CD8-positive, alpha-beta memory T cell (primary cell): ENCODE results near the gene LRRTM4. TPM values are rescaled to one million over a fixed set of nuclear protein-coding genes. Genes with fewer than 3 reads are reported as not detected.
A peak's percentile ranks its signal among the peaks of the same experiment; 100 is the strongest.

ENCODE experiments used
- CTCF ChIA-PET: fragments of 350-600 bp; sonication (Branson Sonifier 250); formaldehyde crosslinking; loops from one replicate; lab custom pipeline; 2021; ENCODE audit warnings: antibody characterized with exemption; lab: Charles Lee
- POLR2A ChIA-PET: fragments of 350-600 bp; sonication (Branson Sonifier 250); formaldehyde crosslinking; loops from one replicate; lab custom pipeline; 2021; ENCODE audit warnings: antibody characterized with exemption; lab: Charles Lee
- DNase-seq, 5 donors: peaks; one replicate each; pipeline versions ENCODE4 v3.0.0 to v3.0.0-alpha.2; 2020 to 2022; ENCODE audit warnings: mixed read lengths in 1 of 5
- H3K27ac ChIP-seq: one replicate; pipeline ENCODE4 v1.7.0; 2013; ENCODE audit warnings: low read depth, mild to moderate bottlenecking, low read length, moderate library complexity
- H3K27me3 ChIP-seq: 2 replicates; pipeline ENCODE4 v1.7.0; 2013; ENCODE audit warnings: low read length, mild to moderate bottlenecking; ENCODE audit not compliant: insufficient read depth, poor library complexity, severe bottlenecking
- H3K36me3 ChIP-seq: 2 replicates; pipeline ENCODE4 v1.7.0; 2013; ENCODE audit warnings: mild to moderate bottlenecking, low read length, moderate library complexity; ENCODE audit not compliant: insufficient read depth
- H3K4me1 ChIP-seq: 2 replicates; pipeline ENCODE4 v1.7.0; 2013; ENCODE audit warnings: mild to moderate bottlenecking, low read length, moderate library complexity; ENCODE audit not compliant: insufficient read depth
- H3K4me3 ChIP-seq: 2 replicates; pipeline ENCODE4 v1.7.0; 2013; ENCODE audit warnings: mild to moderate bottlenecking, low read length
- H3K9me3 ChIP-seq: 2 replicates; pipeline ENCODE4 v1.7.0; 2013; ENCODE audit warnings: mild to moderate bottlenecking, low read length
- H3K27ac Mint-ChIP-seq, 8 donors: one replicate each; pipeline ENCODE4 v1.8.0; 2020 to 2021; ENCODE audit warnings: mixed read lengths in 8 of 8, mild to moderate bottlenecking in 6 of 8, inconsistent platforms in 3 of 8, moderate library complexity in 3 of 8
- H3K27me3 Mint-ChIP-seq, 2 donors: one replicate each; pipeline ENCODE4 v1.8.0; 2020 to 2021; ENCODE audit warnings: mixed read lengths in 2 of 2, mild to moderate bottlenecking in 1 of 2, moderate library complexity in 1 of 2
- H3K36me3 Mint-ChIP-seq, 3 donors: one replicate each; pipeline ENCODE4 v1.8.0; 2020 to 2021; ENCODE audit warnings: mixed read lengths in 3 of 3, inconsistent platforms in 1 of 3, mild to moderate bottlenecking in 1 of 3
- H3K4me1 Mint-ChIP-seq, 3 donors: one replicate each; pipeline ENCODE4 v1.8.0; 2020 to 2021; ENCODE audit warnings: mixed read lengths in 3 of 3, inconsistent platforms in 1 of 3, mild to moderate bottlenecking in 1 of 3
- H3K4me3 Mint-ChIP-seq, 7 donors: one replicate each; pipeline ENCODE4 v1.8.0; 2020 to 2021; ENCODE audit warnings: mixed read lengths in 7 of 7, mild to moderate bottlenecking in 6 of 7, moderate library complexity in 4 of 7, inconsistent platforms in 2 of 7
- H3K9me3 Mint-ChIP-seq, 5 donors: one replicate each; pipeline ENCODE4 v1.8.0; 2020 to 2022; ENCODE audit warnings: mixed read lengths in 5 of 5, mild to moderate bottlenecking in 3 of 5, moderate library complexity in 2 of 5, inconsistent platforms in 1 of 5
- polyA plus RNA-seq: library from polyadenylated mRNA; unstranded; fragments of 300-500 nt; fragmentation: Illumina TruSeq; gene quantifications from one replicate; pipeline ENCODE4 v1.2.3, GENCODE V29; 2021
- total RNA-seq, 2 experiments: library from RNA; stranded (reverse); gene quantifications; one replicate each; pipeline ENCODE4 v1.2.3, GENCODE V29; 2021

The LRRTM4 gene
- total and polyA plus RNA-seq, 3 experiments from 2014 or later: not detected

GRCh38 chr2:76985387-76986136 lies 536.6 kb downstream of the LRRTM4 start:
- CTCF ChIA-PET: no interaction called here
- no peak overlapping the region for H3K4me3 Mint-ChIP-seq
- no peaks in the 10 kb centered on the region for H3K36me3 ChIP-seq
- H3K4me1 Mint-ChIP-seq: no peaks in the 10 kb centered on the region
- no peak overlapping the region for H3K4me3 ChIP-seq
- H3K4me1 ChIP-seq: no peaks in the 10 kb centered on the region
- H3K36me3 Mint-ChIP-seq: no peaks in the 10 kb centered on the region
- peaks cover under 1 to 37% (median 12%) of the 10 kb centered on the region in 5 donors for H3K9me3 Mint-ChIP-seq
- no peaks in the 10 kb centered on the region for H3K27me3 Mint-ChIP-seq
- H3K27me3 ChIP-seq: no peaks in the 10 kb centered on the region
- DNase-seq: no peak
- H3K27ac Mint-ChIP-seq: no peak overlapping the region
- H3K9me3 ChIP-seq: no peaks in the 10 kb centered on the region
- POLR2A ChIA-PET: no interaction called here
- no peak overlapping the region for H3K27ac ChIP-seq

- POLR2A ChIA-PET: no interaction called here
- CTCF ChIA-PET: no interaction called here
- peak overlapping the region in 1 of 8 donors; percentile 59 for H3K27ac Mint-ChIP-seq
- H3K4me1 ChIP-seq: no peaks in the 10 kb centered on the region
- no peaks in the 10 kb centered on the region for H3K36me3 Mint-ChIP-seq
- no peaks in the 10 kb centered on the region for H3K27me3 ChIP-seq
- H3K9me3 ChIP-seq: no peaks in the 10 kb centered on the region
- no peaks in the 10 kb centered on the region for H3K27me3 Mint-ChIP-seq
- no peak overlapping the region for H3K27ac ChIP-seq
- no peaks in the 10 kb centered on the region for H3K4me1 Mint-ChIP-seq
- no peak overlapping the region for H3K4me3 ChIP-seq
- no peak for DNase-seq
- peaks cover 3 to 34% (median 14%) of the 10 kb centered on the region in 5 donors for H3K9me3 Mint-ChIP-seq
- H3K36me3 ChIP-seq: no peaks in the 10 kb centered on the region
- no peak overlapping the region for H3K4me3 Mint-ChIP-seq
These were observed 537.8 kb downstream of the LRRTM4 start for GRCh38 chr2:76984359-76984758.

- no peak for DNase-seq
- CTCF ChIA-PET: no interaction called here
- Mint-ChIP-seq H3K9me3 (peaks cover 3 to 38% (median 15%) of the 10 kb centered on the region in 5 donors), H3K4me3 (no peak overlapping the region), H3K27me3 (no peaks in the 10 kb centered on the region), H3K4me1 (no peaks in the 10 kb centered on the region), H3K36me3 (no peaks in the 10 kb centered on the region), H3K27ac (no peak overlapping the region)
- Histone ChIP-seq H3K36me3 (no peaks in the 10 kb centered on the region), H3K27me3 (no peaks in the 10 kb centered on the region), H3K9me3 (no peaks in the 10 kb centered on the region), H3K27ac (no peak overlapping the region), H3K4me1 (no peaks in the 10 kb centered on the region), H3K4me3 (no peak overlapping the region)
- POLR2A ChIA-PET: no interaction called here
These were observed 541.9 kb downstream of the LRRTM4 start for GRCh38 chr2:76980067-76980787.

GRCh38 chr2:76977846-76978727 lies 544.1 kb downstream of the LRRTM4 start:
- Histone ChIP-seq H3K36me3 (no peaks in the 10 kb centered on the region), H3K4me3 (no peak overlapping the region), H3K27ac (no peak overlapping the region), H3K27me3 (no peaks in the 10 kb centered on the region), H3K9me3 (no peaks in the 10 kb centered on the region), H3K4me1 (no peaks in the 10 kb centered on the region)
- Mint-ChIP-seq H3K27me3 (no peaks in the 10 kb centered on the region), H3K9me3 (peaks cover 3 to 32% (median 10%) of the 10 kb centered on the region in 5 donors), H3K4me1 (no peaks in the 10 kb centered on the region), H3K36me3 (no peaks in the 10 kb centered on the region), H3K4me3 (no peak overlapping the region), H3K27ac (no peak overlapping the region)
- ChIA-PET CTCF (interaction anchor here (1.3 kb wide), 1 partner anchor 10 kb away, joined by 3 read pairs; no protein-coding TSS in a partner anchor), POLR2A (no interaction called here)
- no peak for DNase-seq

GRCh38 chr2:76975752-76976151 lies 546.4 kb downstream of the LRRTM4 start:
- no peaks in the 10 kb centered on the region for H3K4me1 ChIP-seq
- H3K27me3 Mint-ChIP-seq: no peaks in the 10 kb centered on the region
- no peak overlapping the region for H3K4me3 Mint-ChIP-seq
- H3K36me3 ChIP-seq: no peaks in the 10 kb centered on the region
- POLR2A ChIA-PET: no interaction called here
- H3K36me3 Mint-ChIP-seq: no peaks in the 10 kb centered on the region
- H3K9me3 Mint-ChIP-seq: peaks cover 4 to 25% (median 7%) of the 10 kb centered on the region in 5 donors
- CTCF ChIA-PET: no interaction called here
- no peaks in the 10 kb centered on the region for H3K4me1 Mint-ChIP-seq
- no peaks in the 10 kb centered on the region for H3K27me3 ChIP-seq
- no peaks in the 10 kb centered on the region for H3K9me3 ChIP-seq
- no peak overlapping the region for H3K4me3 ChIP-seq
- no peak for DNase-seq
- no peak overlapping the region for H3K27ac Mint-ChIP-seq
- no peak overlapping the region for H3K27ac ChIP-seq

- Mint-ChIP-seq H3K4me1 (no peaks in the 10 kb centered on the region), H3K27me3 (no peaks in the 10 kb centered on the region), H3K9me3 (peaks cover 5 to 29% (median 9%) of the 10 kb centered on the region in 5 donors), H3K36me3 (no peaks in the 10 kb centered on the region), H3K27ac (no peak overlapping the region), H3K4me3 (no peak overlapping the region)
- POLR2A ChIA-PET: no interaction called here
- no peak for DNase-seq
- Histone ChIP-seq H3K9me3 (no peaks in the 10 kb centered on the region), H3K27ac (no peak overlapping the region), H3K4me1 (no peaks in the 10 kb centered on the region), H3K27me3 (no peaks in the 10 kb centered on the region), H3K4me3 (no peak overlapping the region), H3K36me3 (no peaks in the 10 kb centered on the region)
- CTCF ChIA-PET: no interaction called here
These were observed 548.6 kb downstream of the LRRTM4 start for GRCh38 chr2:76973610-76974009.

GRCh38 chr2:76965772-76966171 lies 556.4 kb downstream of the LRRTM4 start:
- CTCF ChIA-PET: no interaction called here
- no peaks in the 10 kb centered on the region for H3K27me3 Mint-ChIP-seq
- no peaks in the 10 kb centered on the region for H3K4me1 Mint-ChIP-seq
- no peak overlapping the region for H3K4me3 Mint-ChIP-seq
- no peak for DNase-seq
- peak overlapping the region in 1 of 8 donors; percentile 78 for H3K27ac Mint-ChIP-seq
- POLR2A ChIA-PET: no interaction called here
- H3K9me3 ChIP-seq: no peaks in the 10 kb centered on the region
- no peak overlapping the region for H3K4me3 ChIP-seq
- no peaks in the 10 kb centered on the region for H3K27me3 ChIP-seq
- H3K27ac ChIP-seq: no peak overlapping the region
- no peaks in the 10 kb centered on the region for H3K36me3 ChIP-seq
- H3K9me3 Mint-ChIP-seq: peaks cover 2 to 34% (median 14%) of the 10 kb centered on the region in 5 donors
- H3K36me3 Mint-ChIP-seq: no peaks in the 10 kb centered on the region
- no peaks in the 10 kb centered on the region for H3K4me1 ChIP-seq
